GM15510 (cell line): ENCODE results near the gene MFSD8.
A peak's percentile ranks its signal among the peaks of the same experiment; 100 is the strongest.

ENCODE experiments used
- POLR2A ChIP-seq: IDR thresholded peaks from 3 replicates; pipeline ENCODE4 v1.6.1; 2011; ENCODE audit warnings: borderline replicate concordance; ENCODE audit not compliant: insufficient read length; ENCODE audit errors: extremely low read depth

The MFSD8 gene

GRCh38 chr4:127930175-127930574, 34.8 kb downstream of the MFSD8 start:
- TF ChIP-seq POLR2A = no peak

- TF ChIP-seq POLR2A = no peak
These were observed 42.7 kb downstream of the MFSD8 start for GRCh38 chr4:127922226-127922625.

GRCh38 chr4:127920521-127920920, 44.5 kb downstream of the MFSD8 start:
- TF ChIP-seq POLR2A = no peak

- TF ChIP-seq POLR2A = no peak
These were observed 47.8 kb downstream of the MFSD8 start for GRCh38 chr4:127917151-127917550.

- TF ChIP-seq POLR2A = no peak
These were observed 48.5 kb downstream of the MFSD8 start for GRCh38 chr4:127916512-127916911.

GRCh38 chr4:127905029-127905428, 59.9 kb downstream of the MFSD8 start:
- TF ChIP-seq POLR2A = no peak

GRCh38 chr4:127896528-127896927, 68.4 kb downstream of the MFSD8 start:
- no peak for TF ChIP-seq POLR2A

- TF ChIP-seq POLR2A = no peak
These were observed 68.9 kb downstream of the MFSD8 start for GRCh38 chr4:127896069-127896468.

GRCh38 chr4:127889903-127890302, 75.1 kb downstream of the MFSD8 start:
- no peak for TF ChIP-seq POLR2A

- TF ChIP-seq POLR2A = no peak
These were observed 76.4 kb downstream of the MFSD8 start for GRCh38 chr4:127888559-127888958.

GRCh38 chr4:127881563-127881864, 83.5 kb downstream of the MFSD8 start:
- TF ChIP-seq POLR2A = no peak

- peak; percentile 60 for TF ChIP-seq POLR2A
These were observed 84.0 kb downstream of the MFSD8 start, which contains the start of gene PLK4 for GRCh38 chr4:127880763-127881562. Gene PLK4, plus strand, starts transcription at chr4:127880893. Its CDS starts 242 bp downstream, at chr4:127881135.

GRCh38 chr4:127875791-127876190, 89.2 kb downstream of the MFSD8 start:
- TF ChIP-seq POLR2A = no peak

- TF ChIP-seq POLR2A = no peak
These were observed 94.3 kb downstream of the MFSD8 start for GRCh38 chr4:127870688-127871087.

GRCh38 chr4:127870281-127870680, 94.7 kb downstream of the MFSD8 start:
- TF ChIP-seq POLR2A = no peak

GRCh38 chr4:127868196-127868595, 96.8 kb downstream of the MFSD8 start:
- no peak for TF ChIP-seq POLR2A
